Measurements from ENCODE around the gene SCAMP2.

The SCAMP2 gene

GRCh38 chr15:74829486-74829885, 43.7 kb downstream of the SCAMP2 start:
- no peak for TF ChIP-seq CTCF (IDR thresholded peaks at IDR 0.05; ENCODE audit: low read depth, low read length)
- no peak overlapping the region for H3K4me3 ChIP-seq (ENCODE audit: low read depth, low read length)

- TF ChIP-seq CTCF (IDR thresholded peaks at IDR 0.05; ENCODE audit: low read depth, low read length), result no peak
- no peak overlapping the region for H3K4me3 ChIP-seq (ENCODE audit: low read depth, low read length)
These were observed 44.3 kb downstream of the SCAMP2 start for GRCh38 chr15:74828835-74829234.

GRCh38 chr15:74827614-74828013, 45.6 kb downstream of the SCAMP2 start:
- no peak for TF ChIP-seq CTCF (IDR thresholded peaks at IDR 0.05; ENCODE audit: low read depth, low read length)
- H3K4me3 ChIP-seq (ENCODE audit: low read depth, low read length), result no peak overlapping the region

- TF ChIP-seq CTCF (IDR thresholded peaks at IDR 0.05; ENCODE audit: low read depth, low read length), result no peak
- H3K4me3 ChIP-seq (ENCODE audit: low read depth, low read length), result no peak overlapping the region
These were observed 46.2 kb downstream of the SCAMP2 start for GRCh38 chr15:74826921-74827320.

GRCh38 chr15:74826364-74826819, 46.8 kb downstream of the SCAMP2 start, which contains the start of gene CPLX3:
CPLX3 (plus strand) TSS chr15:74826627; CDS start chr15:74826704, 77 bp downstream.
- TF ChIP-seq CTCF (IDR thresholded peaks at IDR 0.05; ENCODE audit: low read depth, low read length), result no peak
- H3K4me3 ChIP-seq (ENCODE audit: low read depth, low read length), result no peak within 1 kb of the TSS

GRCh38 chr15:74825866-74826265, 47.3 kb downstream of the SCAMP2 start:
- no peak overlapping the region for H3K4me3 ChIP-seq (ENCODE audit: low read depth, low read length)
- no peak for TF ChIP-seq CTCF (IDR thresholded peaks at IDR 0.05; ENCODE audit: low read depth, low read length)

- H3K4me3 ChIP-seq (ENCODE audit: low read depth, low read length), result no peak overlapping the region
- no peak for TF ChIP-seq CTCF (IDR thresholded peaks at IDR 0.05; ENCODE audit: low read depth, low read length)
These were observed 48.2 kb downstream of the SCAMP2 start for GRCh38 chr15:74824976-74825375.
